Psoas muscle (tissue), 8 donors: ENCODE results near the gene LMO7. TPM values are rescaled to one million over a fixed set of nuclear protein-coding genes. Genes with fewer than 3 reads are reported as not detected.

Source experiments
- ATAC-seq, 4 donors: fragments of 200-7000 bp; cut with Tn5 transposase; one replicate each; pipeline ENCODE4 v1.9.1; 2020; ENCODE audit warnings: moderate library complexity in 3 of 4, mild to moderate bottlenecking in 2 of 4
- DNase-seq, 2 donors: peaks; one replicate each; pipeline ENCODE4 v3.0.0-alpha.2; 2020
- H3K27ac ChIP-seq: fragments of 200-600 bp; one replicate; pipeline ENCODE4 v1.8.0; 2022
- H3K27me3 ChIP-seq, 3 donors: fragments of 200-600 bp in 1 of 3; one replicate each; pipeline versions ENCODE4 v1.6.1 to v1.8.0; 2013 to 2022; ENCODE audit warnings: low read length in 2 of 3, mild to moderate bottlenecking in 2 of 3, moderate library complexity in 1 of 3; ENCODE audit not compliant: insufficient read depth in 3 of 3
- H3K36me3 ChIP-seq, 2 donors: fragments of 200-600 bp in 1 of 2; one replicate each; pipeline versions ENCODE4 v1.6.1 to v1.8.0; 2013 to 2022; ENCODE audit warnings: low read depth in 1 of 2, mild to moderate bottlenecking in 1 of 2, moderate library complexity in 1 of 2; ENCODE audit not compliant: insufficient read depth in 1 of 2
- H3K4me1 ChIP-seq: fragments of 200-600 bp; one replicate; pipeline ENCODE4 v1.8.0; 2022
- H3K4me3 ChIP-seq: fragments of 200-600 bp; one replicate; pipeline ENCODE4 v1.8.0; 2022; ENCODE audit warnings: mild to moderate bottlenecking
- H3K9me3 ChIP-seq: fragments of 200-600 bp; one replicate; pipeline ENCODE4 v1.8.0; 2022
- WGBS, 3 donors: extraction: QIAGEN DNeasy Blood & Tissue Kit; methylation state at CpG; one replicate each; pipeline versions ENCODE4 v1.1.6 to v1.1.7; 2013; 5-methylcytosine and 5-hydroxymethylcytosine counted together
- intact Hi-C, 2 donors: fragments of 100-400 bp; cut with DNase I; formaldehyde crosslinking; loops; one replicate each; pipeline versions ENCODE4 v1.11.0 to v1.14.2; 2022
- polyA plus RNA-seq, 3 donors: library from polyadenylated mRNA; stranded (reverse); fragments of 200-250 nt; gene quantifications; one replicate each; pipeline ENCODE4 v1.2.3, GENCODE V29; 2013
- total RNA-seq, 4 donors: library from RNA; stranded (reverse); fragmentation: NEBNext Ultra II Directional in 2 of 4; extraction: Animal tissue kit (Norgen Biotek cat#: 25700) in 2 of 4; gene quantifications; one replicate each; pipeline versions ENCODE4 v1.2.1 to v1.2.4, GENCODE V29; 2021 to 2023
- TF ChIP-seq, protein P1 (sequence below): fragments of 200-600 bp; IDR thresholded peaks from one replicate; pipeline ENCODE4 v1.8.0; 2022; ENCODE audit warnings: antibody characterized with exemption
- donor health status: healthy with polysubstance abuse.
- donor health status: DM: no; HTN: no; CAD: no; lungs with moderate emphysema.
- donor health status: Bipolar disorder and iron deficiency.
- donor health status: healthy.
- donor health status: DM: yes; HTN: yes; CAD: no.
- donor health status: DM: no; HTN: no; CAD: no.
- donor health status: DM: no; HTN: no; CAD: no.
- donor health status: DM: yes; HTN: yes; CAD: no.

Gene LMO7
- total and polyA plus RNA-seq, 7 donors, result 15.3 to 271 (median 97.9) TPM

DNA sequence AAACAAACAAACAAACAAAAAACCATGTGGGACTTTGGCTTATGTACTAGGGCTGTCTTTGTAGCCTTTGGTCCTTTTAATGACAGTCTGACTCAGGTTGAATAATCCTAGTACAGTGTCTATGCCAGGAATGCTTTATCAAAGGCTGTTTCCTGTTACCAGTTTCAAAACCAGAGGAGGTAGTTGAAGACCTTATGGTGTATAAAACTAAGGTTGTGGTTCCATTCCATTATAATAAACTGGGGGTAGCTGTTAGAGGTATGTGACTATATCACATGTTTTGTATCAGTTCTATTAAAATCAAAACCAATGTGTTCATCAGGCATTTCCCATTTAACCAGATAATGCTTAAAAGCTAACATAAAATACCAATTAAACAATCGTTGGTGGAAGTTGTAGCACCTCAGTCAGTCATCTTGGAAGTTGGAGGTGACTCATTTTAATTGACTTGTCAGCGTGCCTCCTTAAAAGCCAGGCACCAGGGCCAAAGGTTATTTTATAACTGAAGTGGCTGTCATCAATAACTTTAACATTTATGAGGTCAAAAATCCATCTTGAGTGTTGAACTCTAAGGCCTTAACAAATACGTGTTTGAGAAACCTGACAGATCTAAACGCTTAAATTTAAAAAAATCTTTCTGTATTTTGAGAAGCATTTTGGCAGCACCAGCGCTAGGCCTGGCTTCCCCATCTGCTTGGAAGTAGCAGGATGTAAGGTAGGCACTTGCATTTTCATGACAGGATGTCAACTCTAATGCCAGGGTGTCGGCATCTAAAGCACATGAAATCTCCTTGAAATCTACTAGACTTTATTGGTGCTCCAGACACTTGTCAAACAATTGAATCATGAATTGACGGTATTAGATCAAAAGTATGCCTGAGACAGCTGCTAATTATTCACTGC lies 162.5 kb downstream of the LMO7 start:
- intact Hi-C loops, result no loop called here
- Histone ChIP-seq H3K4me3 (no peak overlapping the region), H3K27ac (peak overlapping the region; percentile 63), H3K36me3 (peaks cover 10 to 75% of the 10 kb centered on the region in 2 donors), H3K9me3 (no peaks in the 10 kb centered on the region), H3K27me3 (no peaks in the 10 kb centered on the region), H3K4me1 (peaks cover 20% of the 10 kb centered on the region)
- no peak for DNase-seq
- ATAC-seq, result peak; percentile 64 to 83 (median 78)
- TF ChIP-seq, protein P1, sequence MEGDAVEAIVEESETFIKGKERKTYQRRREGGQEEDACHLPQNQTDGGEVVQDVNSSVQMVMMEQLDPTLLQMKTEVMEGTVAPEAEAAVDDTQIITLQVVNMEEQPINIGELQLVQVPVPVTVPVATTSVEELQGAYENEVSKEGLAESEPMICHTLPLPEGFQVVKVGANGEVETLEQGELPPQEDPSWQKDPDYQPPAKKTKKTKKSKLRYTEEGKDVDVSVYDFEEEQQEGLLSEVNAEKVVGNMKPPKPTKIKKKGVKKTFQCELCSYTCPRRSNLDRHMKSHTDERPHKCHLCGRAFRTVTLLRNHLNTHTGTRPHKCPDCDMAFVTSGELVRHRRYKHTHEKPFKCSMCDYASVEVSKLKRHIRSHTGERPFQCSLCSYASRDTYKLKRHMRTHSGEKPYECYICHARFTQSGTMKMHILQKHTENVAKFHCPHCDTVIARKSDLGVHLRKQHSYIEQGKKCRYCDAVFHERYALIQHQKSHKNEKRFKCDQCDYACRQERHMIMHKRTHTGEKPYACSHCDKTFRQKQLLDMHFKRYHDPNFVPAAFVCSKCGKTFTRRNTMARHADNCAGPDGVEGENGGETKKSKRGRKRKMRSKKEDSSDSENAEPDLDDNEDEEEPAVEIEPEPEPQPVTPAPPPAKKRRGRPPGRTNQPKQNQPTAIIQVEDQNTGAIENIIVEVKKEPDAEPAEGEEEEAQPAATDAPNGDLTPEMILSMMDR, result no peak
- WGBS, 3 donors, result 64 to 78% (median 71%) methylated on average over 7 of the region's 7 CpGs

DNA sequence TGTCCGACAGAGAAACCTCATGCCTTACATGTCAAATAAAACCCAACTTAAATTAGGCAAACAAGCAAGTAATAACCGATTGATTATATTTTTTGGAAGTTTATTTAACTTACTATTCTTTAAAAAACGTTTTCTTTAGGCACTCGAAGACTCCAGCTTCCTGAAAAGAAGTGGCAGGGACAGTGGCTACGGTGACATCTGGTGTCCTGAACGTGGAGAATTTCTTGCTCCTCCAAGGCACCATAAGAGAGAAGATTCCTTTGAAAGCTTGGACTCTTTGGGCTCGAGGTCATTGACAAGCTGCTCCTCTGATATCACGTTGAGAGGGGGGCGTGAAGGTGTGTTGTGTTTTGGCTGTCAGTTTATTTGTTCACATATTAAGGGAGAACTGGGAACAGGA lies 164.4 kb downstream of the LMO7 start:
- TF ChIP-seq, protein P1, result no peak
- H3K4me1 ChIP-seq, result peaks cover 24% of the 10 kb centered on the region
- H3K27ac ChIP-seq, result peak overlapping the region; percentile 43
- H3K4me3 ChIP-seq, result no peak overlapping the region
- H3K36me3 ChIP-seq, result peaks cover 10 to 92% of the 10 kb centered on the region in 2 donors
- 59 to 66% (median 59%) methylated on average over 9 of the region's 9 CpGs for WGBS, 3 donors
- ATAC-seq (no peak), DNase-seq (no peak)
- H3K27me3 ChIP-seq, result no peaks in the 10 kb centered on the region
- intact Hi-C loops, result loop anchor here in 1 of 2 donors (5.0 kb wide), 2 partner anchors 38 to 103 kb away; no protein-coding TSS in a partner anchor
- no peaks in the 10 kb centered on the region for H3K9me3 ChIP-seq

DNA sequence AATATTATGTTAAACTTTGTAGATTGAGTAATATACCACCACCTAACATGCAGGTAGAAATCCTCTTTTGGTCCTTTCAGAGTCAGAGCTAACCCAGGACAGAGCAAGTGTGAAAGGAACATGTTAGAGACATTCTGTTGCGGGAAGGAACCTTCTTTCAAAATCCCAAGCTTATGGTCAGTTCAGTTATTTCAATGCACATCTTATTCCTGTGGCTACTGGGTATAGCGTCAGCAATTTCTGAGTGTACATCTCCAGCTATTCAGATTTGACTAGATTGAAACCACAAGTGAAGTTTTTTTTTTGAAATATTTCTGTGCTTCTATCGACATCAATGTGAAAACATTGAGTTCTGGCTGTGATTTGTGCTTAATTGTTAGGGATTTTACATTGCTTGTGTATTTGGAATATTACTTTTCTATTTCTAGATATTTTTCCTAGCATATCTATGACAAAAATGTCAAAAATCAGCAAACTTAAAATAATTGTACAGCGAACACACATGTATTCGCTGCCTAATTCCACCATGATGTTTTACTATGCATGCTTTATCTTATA lies 165.3 kb downstream of the LMO7 start:
- DNase-seq (no peak), ATAC-seq (no peak)
- 96 to 97% (median 96%) methylated on average over 5 of the region's 5 CpGs for WGBS, 3 donors
- no peaks in the 10 kb centered on the region for H3K27me3 ChIP-seq
- peaks cover 24% of the 10 kb centered on the region for H3K4me1 ChIP-seq
- no peak overlapping the region for H3K27ac ChIP-seq
- TF ChIP-seq, protein P1, result no peak
- H3K36me3 ChIP-seq, result peaks cover 12 to 92% of the 10 kb centered on the region in 2 donors
- no peak overlapping the region for H3K4me3 ChIP-seq
- intact Hi-C loops, result loop anchor here in 1 of 2 donors (5.0 kb wide), 2 partner anchors 39 to 104 kb away; no protein-coding TSS in a partner anchor
- no peaks in the 10 kb centered on the region for H3K9me3 ChIP-seq

DNA sequence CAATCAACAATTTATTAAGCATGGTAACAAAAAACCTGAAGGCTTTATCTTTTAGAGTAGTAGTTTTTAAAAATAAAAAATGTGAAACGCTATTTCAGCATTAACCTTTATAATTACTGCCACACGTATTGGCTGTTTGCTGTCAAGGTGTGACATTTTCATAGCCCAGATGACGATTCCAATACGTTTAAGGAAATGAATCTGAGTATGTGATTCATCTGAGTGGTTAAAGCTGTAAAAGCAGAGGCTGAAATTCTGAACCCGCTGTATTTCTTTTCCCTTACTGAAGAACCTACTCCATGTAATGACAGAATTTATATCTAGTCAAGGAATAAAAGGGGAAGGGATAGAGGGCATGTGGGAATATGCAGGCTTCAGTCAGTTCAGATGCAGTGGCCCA lies 166.0 kb downstream of the LMO7 start:
- H3K4me1 ChIP-seq, result peaks cover 24% of the 10 kb centered on the region
- ATAC-seq (no peak), DNase-seq (no peak)
- peak overlapping the region; percentile 62 for H3K27ac ChIP-seq
- peaks cover 11 to 92% of the 10 kb centered on the region in 2 donors for H3K36me3 ChIP-seq
- WGBS, 3 donors, result 81 to 88% (median 84%) methylated on average over 5 of the region's 5 CpGs
- no peak overlapping the region for H3K4me3 ChIP-seq
- no peaks in the 10 kb centered on the region for H3K27me3 ChIP-seq
- H3K9me3 ChIP-seq, result no peaks in the 10 kb centered on the region
- intact Hi-C loops, result loop anchor here in 1 of 2 donors (5.0 kb wide), 2 partner anchors 40 to 105 kb away; no protein-coding TSS in a partner anchor
- TF ChIP-seq, protein P1, result no peak
